Lower leg skin (tissue), 3 donors: ENCODE results near the gene ZNF532.

Source experiments
- CTCF ChIP-seq, 3 donors: fragments of 450-650 bp; IDR thresholded peaks; one replicate each; pipeline ENCODE4 v1.5.1; 2016; ENCODE audit warnings: antibody characterized with exemption in 3 of 3, mild to moderate bottlenecking in 3 of 3, moderate library complexity in 2 of 3
- POLR2A ChIP-seq, 2 donors: fragments of 450-650 bp; IDR thresholded peaks; one replicate each; pipeline ENCODE4 v1.6.1; 2016 to 2017; ENCODE audit warnings: antibody characterized with exemption in 2 of 2, mild to moderate bottlenecking in 1 of 2, moderate library complexity in 1 of 2

- TF ChIP-seq POLR2A (IDR thresholded peaks at IDR 0.05): no peak
- no peak for TF ChIP-seq CTCF (IDR thresholded peaks at IDR 0.05)
Observed at GRCh38 chr18:59011289-59011688, 146.6 kb downstream of the ZNF532 start.
